NCI-H1436 treated with DMSO at 0.1 percent for 48 hours (cell line): ENCODE results near the gene SMIM1.
"Not testable (repeated sequence)": the region's sequence is repeated elsewhere in the genome, so short reads cannot be mapped to it uniquely, and the experiment has no call there.

Source experiments
- DNase-seq: peaks from one replicate; lab custom pipeline; 2025; lab: John Stamatoyannopoulos, UW

The SMIM1 gene

DNA sequence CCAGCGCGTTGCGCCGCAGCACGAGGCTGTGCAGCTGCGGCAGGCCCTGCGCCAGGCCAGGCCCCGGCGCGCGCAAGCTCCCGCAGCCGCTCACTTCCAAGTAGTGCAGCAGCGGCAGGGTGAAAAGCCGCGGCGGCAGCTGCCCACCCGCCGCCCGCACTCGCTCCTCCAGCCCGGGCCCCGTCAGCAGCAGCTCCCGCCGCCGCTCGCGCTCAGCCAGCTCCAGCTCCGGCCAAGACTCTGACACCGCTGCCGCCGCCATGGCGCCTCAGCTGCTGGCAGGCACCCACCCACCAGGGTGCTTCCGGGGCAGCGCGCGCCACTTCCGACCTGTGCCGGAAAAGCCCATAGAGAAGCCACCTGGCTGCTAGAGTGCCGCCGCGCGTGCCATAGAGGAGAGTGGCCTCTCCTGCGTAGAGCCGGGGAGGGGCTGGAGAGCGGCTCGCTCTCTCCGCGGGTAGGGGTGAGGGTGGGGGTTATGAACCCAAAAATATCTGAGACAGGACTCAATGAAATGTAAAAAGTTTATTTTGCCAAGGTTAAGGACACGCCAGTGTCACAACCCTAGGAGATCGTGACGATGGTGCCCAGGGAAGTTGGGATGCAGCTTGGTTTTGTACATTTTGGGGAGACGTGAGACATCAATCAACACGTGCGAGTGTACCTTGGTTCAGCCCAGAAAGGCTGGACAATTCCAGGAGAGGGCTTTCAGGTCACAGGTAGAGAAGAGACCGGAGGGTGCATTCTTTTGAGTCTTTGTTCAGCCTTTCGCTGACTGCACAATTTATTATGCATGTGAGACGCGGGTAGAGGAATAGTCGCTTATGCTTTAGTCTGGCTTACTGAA, 23.9 kb downstream of the SMIM1 start, which contains the start of gene LRRC47:
LRRC47 (minus strand) TSS at position 284 of the 847 bp plus-strand sequence; CDS start at position 262, 22 bp downstream.
- no peak for DNase-seq

DNA sequence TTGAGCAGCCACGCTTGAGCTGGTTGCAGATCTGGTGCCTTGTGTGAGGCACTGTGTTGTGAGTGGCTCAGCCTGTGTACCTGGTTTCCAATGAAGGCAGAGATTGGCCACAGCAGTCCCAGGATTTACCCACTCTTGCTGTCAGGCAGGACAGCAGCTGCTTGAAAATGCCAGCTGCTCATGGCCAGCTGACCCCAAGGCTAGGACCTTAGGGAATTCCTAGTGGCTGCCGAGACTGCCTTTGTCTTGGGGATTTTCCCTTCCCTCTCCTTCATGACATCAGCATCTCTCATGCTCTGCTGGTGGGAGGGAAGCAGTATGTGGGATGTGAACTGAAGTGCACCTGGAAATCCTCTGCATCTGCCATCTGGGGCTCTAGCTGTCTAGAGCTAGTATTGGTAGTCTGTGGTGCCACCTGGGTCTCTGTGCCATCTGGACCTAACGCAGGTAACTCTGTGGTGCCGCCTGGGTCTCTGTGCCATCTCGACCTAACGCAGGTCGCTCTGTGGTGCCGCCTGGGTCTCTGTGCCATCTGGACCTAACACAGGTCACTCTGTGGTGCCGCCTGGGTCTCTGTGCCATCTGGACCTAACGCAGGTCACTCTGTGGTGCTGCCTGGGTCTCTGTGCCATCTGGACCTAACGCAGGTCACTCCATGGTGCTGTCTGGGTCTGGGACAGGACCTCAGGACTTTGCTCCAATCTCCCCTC, 27.6 kb downstream of the SMIM1 start:
- no peak for DNase-seq

DNA sequence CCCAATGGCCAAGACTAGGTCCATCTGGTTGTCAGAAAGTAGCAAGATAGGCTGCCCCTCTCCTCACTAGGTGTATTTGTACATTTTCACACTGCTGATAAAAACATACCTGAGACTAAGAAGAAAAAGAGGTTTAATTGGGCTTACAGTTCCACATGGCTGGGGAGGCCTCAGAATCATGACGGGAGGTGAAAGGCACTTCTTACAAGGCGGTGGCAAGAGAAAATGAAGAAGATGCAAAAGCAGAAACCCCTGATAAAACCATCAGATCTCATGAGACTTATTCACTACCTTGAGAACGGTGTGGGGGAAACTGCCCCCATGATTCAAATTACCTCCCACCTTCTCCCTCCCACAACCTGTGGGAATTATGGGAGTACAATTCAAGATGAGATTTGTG, 28.2 kb downstream of the SMIM1 start:
- not testable (repeated sequence) for DNase-seq

DNA sequence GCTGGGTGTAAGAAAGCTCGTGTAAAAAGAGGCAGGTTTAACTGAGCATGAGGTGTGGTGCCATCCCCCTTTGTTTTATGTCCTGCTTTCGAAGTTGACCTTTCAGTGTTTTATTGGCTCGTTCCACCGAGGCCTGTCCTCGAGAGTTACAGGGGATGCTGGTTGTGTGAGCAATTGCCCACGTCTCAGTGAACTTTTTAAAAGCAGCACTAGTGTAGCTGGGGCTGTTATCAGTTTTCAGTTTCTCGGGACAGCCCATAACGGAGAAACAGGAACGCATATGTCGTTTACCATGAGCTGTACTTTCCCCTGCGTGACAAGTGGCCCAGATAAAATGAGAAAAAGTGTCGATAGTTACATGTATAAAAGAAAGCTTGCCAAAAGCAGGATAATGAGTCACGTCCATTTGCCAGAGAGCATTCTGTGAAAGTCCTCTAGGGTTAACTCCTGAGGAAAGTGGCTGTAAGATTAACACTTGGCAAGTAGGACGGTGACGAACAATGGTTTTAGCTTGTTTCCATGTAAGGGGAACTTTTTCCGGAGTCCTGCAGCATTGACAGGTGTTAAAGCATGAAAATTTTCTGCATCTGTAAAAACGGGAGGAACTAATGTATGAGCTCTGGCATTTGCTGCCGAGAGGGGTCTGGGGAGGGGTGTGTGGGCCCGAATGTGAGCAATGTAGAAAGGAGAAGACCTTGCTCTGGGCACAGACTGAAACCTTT, 31.5 kb downstream of the SMIM1 start:
- no peak for DNase-seq

DNA sequence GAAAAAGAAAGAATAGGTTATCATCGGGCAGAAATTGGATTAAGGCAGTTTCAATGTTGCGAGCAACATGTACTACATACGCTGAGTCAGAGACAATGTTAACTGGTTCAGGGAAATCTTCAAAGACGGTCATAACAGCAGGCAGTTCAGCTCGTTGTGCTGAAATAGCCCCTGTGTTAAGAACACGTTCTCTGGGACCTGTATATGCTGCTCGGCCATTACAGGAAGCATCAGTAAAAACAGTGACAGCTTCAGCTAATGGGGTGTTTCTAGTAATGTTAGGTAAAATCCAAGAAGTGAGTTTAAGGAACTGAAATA, 32.0 kb downstream of the SMIM1 start:
- not testable (repeated sequence) for DNase-seq

DNA sequence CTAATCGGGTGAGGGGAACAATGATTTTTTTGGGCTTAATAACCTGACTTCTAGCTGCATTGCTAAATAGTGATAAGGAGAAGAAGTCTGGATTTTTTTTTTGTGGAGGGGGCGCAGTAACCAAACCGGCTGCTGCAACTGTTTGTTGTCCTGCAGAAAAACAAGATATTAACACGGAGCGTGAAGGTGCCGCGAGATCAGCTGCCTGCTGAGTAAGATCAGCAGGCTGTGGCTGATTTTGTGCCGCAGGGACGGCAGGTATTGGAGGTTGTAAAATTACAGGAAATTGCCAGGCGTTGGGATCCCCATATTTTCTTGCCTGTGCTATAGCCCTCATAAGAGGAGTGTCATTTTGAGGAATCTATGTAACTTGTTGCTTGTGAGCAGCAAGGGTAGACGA, 32.5 kb downstream of the SMIM1 start:
- DNase-seq = no peak

DNA sequence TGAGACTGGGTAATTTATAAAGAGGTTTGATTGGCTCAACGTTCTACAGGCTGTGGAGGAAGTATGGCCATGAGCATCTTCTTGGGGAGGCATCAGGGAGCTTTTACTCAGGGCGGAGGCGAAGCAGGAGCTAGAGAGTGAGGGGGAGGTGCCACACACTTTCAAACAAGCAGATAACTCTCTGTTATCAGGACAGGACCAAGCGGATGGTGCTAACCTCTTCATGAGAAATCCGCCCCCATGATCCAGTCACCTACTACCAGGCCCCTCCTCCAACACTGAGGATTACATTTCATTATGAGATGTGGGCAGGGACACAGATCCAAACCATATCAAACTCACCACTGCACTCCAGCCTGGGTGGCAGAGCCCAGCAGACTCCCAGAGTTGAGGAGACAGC, 35.2 kb downstream of the SMIM1 start:
- no peak for DNase-seq

DNA sequence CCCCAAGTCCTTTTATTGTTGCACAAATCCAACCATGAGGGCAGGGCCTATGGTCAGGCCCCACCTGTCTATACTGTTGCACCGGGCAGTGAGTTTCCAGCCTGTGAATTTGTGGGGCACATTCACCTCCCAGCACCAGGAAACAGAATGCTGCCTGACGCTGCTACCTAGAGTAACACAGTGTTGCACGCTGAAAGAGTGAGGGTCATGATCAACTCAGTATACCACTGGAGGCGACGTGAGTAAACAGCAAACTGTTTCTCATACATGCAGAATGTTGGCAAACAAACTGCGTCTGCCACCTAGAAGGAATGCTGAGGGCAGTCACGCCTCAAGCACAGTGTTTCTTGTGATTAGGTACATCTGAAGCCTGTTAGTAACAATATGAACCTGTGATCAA, 37.1 kb downstream of the SMIM1 start:
- no peak for DNase-seq

DNA sequence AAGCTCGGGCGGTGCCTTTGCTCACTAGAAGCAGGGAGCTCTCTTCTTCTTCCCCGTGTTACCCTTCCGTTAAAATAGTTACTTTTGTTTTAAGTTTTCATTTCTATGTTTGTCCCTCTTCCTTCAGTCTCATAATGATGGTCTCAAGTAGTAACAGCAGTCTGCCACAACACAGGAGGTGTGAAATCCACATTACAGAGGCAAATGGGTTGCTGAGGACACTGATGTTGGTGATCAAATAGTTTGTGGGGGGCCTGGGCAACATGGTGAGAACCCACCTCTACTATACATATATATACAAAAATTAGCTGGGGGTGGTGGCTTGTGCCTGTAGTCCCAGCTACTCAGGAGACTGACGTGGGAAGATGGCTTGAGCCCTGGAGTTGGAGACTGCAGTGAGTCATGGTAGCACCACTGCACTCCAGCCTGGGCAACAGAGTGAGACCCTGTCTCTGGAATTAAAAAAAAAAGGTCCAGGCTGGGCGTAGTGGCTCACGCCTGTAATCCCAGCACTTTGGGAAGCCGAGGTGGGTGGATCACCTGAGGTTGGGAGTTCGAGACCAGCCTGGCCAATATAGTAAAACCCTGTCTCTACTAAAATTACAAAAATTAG, 37.7 kb downstream of the SMIM1 start:
- not testable (repeated sequence) for DNase-seq

DNA sequence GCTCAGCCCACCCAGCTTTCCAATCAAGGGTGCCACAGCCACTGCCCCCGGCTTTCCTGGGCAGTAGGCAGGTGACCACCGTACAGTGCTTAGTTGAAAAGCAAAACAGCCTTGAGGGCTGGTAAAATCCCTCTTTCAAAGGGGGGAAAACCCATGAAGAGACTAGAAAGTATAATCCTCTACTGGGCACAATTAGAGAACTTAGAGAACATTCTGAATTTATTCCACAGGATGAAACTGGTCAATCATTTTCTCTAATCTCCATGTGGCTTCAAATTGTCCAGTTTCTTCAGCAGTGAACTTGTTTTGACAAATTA, 39.0 kb downstream of the SMIM1 start:
- no peak for DNase-seq

DNA sequence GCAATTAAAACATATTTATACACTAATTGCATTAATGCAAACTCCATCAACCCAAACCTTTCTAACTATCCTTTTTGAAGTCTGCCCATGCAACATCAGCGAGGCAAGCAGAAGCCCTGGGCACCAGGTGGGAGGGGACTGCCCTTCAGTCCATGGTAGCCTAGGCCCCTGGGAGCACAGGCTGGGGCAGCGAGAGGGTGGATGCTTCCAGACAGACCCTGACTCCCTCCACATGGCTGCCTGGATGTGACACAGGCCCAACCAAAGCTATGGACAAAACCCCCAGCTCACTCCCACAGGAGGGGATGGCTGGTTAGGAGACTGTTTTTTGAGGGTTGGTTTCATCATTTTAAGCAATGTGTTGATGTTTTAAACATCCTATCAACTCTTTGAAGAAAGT, 41.5 kb downstream of the SMIM1 start:
- no peak for DNase-seq

DNA sequence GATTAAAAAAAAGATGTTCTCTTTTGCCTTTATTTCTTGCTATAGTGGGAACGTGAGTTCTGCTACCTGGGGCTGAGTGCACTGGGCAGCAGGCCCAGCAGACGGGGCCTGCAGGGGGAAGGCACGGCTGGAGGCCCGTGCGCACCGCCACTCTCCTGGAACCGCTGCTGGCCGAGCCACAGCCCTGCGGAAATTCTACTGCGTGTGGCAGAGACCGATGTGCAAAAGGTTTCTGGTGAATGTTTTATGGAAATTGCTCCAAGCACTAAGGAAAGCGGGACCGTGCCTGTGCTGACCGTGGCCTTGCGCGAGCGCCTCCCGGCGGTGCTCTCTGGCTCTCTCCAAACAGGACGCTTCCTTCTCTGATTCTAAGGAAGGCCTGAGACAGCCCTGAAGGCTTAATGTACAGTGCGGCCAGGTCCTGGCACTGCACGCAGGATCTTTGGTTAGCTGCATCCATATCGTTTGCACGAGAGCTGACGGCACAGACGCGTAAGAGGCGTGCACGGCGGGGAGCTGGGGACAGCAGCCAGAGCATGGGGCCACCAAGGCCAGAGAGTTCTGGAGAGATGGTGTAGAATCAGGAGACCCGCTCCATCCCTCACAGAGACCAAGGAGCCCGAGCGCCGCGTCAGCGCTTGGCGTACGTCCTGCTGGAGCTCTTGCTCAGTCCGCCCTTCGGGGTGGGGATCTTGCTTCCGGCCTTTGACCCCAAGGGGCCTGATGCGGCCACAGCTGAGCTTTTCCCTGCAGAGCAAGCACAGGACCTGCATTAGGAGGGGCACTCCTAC, 42.4 kb downstream of the SMIM1 start:
- no peak for DNase-seq

DNA sequence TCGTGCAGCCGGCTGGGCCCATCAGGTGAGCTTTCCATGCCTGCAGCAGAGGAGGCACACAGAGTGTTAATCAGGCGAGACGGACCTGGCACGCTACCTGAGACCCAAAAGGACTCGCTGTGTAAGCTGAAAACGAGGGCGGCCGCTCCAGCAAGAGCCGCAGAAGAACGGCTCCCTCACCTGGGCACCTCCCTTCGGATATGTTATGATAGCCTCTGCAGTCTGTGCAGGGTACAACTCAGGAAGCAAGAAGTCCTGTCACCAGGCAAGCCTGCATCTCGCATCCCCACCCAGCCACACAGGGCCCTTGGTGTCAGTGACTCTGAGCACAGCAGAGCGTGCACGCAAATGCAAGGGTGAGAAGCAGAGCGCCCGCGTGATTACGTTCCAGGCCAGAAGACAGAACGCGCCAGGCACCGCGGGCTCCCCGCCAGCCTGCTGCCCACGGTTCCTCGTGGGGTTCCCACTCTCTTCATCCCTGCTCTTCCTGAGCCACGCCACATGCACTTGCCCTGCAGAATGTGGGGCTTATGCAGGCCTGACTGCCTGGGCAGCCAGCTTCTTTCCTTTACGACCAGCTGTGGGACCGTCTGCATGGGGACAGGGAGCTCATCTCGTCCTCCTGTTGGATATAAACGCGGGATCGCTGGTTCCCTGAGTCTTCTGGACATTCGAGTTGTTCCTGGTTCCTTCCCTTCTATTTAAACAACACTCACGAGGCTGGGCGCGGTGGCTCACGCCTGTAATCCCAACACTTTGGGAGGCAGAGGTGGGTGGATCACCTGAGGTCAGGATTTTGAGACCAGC, 44.0 kb downstream of the SMIM1 start:
- DNase-seq = no peak

DNA sequence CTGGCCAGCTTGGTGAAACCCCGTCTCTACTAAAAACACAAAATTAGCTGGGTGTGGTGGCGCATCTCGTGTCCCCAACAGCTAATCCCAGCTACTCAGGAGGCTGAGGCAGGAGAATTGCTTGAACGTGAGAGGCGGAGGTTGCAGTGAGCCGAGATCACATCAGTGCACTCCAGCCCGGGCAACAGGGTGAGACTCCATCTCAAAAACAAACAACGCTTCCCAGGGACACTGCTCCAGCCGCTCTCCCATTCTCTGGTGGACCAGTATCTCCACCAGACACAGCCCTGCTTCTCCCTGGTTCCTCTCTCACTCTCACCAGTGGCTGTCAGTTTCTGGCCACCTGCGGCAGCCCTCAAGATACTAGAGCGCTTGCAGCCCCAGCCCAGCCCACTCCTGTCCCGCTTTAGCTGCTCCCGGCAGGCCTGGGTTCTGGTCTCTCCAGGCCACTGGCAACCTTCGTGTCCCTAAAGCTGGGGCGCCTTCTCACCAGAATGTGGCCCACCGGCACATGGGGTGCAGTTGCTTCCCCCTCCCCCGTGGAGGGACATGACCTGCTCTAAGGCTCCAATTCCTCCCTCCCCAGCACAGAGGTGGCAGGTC, 44.7 kb downstream of the SMIM1 start:
- no peak for DNase-seq

DNA sequence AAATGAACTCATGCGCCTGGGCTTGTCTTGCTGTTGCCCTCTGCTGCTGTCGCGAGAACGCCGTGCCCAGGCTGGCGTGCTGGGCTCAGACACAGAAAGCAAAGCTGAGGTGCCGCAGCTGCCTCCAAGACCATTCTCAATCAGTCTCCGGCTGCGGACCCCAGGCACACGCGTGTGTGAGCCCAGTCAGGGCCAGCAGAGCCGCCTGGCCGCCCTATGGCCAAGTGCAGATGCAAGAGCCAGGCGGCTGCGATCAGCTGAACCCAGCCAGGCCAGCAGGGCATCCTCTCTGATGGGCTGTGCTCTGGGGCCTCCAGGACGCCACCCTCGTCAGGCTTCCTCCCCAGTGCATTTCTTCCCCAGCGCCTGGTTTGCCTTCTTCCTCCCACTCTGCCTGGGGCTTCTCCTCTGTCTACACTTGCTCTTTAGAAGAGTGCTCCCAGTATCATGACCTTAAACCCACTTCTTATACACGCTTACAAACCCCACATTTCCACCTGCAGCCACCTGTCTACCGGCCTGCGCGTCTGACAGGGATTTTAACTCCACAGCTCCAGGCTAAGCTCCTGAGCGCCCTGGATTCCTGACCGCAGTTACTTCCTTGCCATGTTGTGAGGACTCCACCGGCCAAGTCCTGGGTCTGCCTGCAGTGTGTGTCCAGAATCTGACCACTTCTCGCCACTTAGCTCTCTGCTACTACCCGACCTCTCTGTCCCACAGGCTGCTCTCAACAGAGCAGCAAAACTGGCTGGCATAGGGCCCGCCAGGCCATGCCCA, 45.5 kb downstream of the SMIM1 start:
- DNase-seq = no peak

DNA sequence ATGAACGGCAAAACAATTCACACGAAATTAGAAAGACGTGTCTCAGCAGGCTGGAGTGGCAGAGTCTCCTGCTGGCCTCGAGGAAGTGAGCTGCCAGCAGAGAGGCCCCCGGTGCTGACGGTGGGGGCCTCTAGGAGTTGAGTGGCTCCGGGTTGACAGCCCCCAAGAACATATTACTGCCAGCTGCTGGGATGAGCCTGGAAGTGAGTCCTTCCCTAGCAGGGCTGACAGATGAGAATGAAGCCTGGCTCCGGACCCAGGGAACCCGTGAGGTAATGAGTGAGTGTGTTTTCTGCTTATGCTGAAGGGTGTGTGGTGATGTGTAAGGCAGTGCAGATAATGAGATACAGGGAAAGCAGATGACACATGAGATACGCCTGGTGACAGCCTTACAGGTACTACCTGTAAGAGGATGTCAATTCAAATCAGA, 47.2 kb downstream of the SMIM1 start:
- no peak for DNase-seq

DNA sequence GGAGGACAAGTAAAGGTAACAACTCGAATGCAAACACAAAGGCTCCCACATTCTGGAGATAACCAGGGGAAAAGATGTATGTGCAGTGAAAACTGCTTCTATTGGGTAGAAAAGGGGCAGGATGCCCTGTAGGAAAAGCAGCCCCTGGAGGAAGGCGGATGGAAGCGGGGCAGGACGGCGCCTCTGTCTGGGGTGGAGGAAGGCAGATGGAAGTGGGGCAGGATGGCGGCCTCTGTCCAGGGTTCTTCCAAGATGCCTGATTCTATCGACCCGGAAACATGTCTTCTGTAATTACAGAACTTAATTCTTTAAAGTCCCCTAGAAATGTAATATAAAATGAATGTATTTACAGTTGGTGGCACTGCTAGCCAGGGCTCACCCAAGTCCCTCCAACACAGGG, 47.8 kb downstream of the SMIM1 start:
- no peak for DNase-seq

DNA sequence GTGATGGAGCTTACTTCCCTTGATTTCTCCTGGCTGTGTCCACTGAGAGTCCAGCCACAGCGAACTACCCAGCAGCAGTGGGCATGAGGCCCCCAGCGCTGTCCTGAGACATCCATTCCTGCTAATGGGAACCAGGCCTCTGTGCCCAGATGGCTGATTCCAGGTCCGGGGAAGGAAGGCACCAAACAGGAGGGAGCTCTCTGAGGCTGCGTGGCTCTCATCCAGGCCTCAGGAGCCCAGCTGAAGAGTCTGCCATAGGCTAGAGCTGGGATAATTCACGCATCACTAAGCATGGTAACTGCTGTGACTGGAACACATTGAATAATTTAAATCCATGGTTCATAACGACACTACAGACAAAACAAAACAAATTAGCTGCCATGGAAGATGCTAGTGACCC, 48.5 kb downstream of the SMIM1 start:
- no peak for DNase-seq

DNA sequence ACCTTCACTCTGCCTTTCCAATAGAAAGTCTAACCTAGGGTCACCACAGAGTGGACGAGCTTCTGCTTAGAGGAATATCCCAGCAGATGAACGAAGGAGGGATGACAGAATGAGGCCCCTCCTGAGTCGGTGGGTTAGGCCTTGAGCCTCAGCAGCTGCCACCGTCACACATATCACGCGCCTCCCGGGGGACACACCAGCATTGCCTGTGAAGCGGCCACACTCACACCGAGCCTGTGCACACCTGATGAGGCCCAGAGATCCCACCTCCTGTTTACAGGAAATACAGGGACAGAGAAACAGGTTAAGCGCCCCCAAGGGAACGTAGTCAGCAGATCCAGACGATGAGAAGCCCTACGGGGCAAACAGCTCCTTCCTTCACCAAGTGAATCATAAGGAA, 48.9 kb downstream of the SMIM1 start:
- no peak for DNase-seq

DNA sequence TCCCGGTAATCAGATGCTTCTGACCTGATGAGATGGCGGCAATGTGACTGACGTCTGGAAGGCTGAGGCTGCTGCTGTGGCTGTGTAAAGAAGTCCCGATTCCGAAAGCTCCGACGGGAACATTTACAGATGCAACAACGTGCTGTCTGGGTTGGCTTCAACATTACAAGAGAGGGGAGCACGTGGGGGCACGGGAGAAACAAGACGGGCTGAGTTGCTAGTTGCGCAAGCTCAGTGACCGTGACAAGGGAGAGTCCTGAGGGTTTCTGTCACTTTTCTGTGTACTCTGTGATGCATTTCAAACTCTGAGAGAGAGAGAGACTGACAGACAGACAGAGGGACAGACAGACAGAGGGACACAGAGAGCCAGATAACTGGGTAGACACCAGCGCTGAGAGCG, 49.4 kb downstream of the SMIM1 start:
- DNase-seq = no peak
